ENCODE data around the gene MAPK8.

The MAPK8 gene

DNA sequence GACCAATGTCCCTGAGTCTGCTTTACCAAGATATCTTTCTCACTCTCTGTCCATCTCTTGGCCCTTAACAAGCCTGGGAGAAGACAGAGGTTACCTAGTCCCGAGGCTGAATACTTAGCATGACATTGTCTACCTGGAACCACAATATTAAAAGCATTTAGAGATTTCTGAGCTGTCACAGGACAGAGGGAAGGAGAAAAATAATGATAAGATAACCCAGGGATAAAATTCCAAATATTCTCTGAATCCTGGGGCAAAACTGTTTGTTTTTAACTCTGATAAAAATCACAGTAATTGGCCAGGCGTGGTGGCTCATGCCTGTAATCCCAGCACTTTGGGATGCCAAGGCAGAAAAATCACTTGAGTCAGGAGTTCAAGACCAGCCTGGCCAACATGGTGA, 12.0 kb upstream of the MAPK8 start:
- no peak for DNase-seq

DNA sequence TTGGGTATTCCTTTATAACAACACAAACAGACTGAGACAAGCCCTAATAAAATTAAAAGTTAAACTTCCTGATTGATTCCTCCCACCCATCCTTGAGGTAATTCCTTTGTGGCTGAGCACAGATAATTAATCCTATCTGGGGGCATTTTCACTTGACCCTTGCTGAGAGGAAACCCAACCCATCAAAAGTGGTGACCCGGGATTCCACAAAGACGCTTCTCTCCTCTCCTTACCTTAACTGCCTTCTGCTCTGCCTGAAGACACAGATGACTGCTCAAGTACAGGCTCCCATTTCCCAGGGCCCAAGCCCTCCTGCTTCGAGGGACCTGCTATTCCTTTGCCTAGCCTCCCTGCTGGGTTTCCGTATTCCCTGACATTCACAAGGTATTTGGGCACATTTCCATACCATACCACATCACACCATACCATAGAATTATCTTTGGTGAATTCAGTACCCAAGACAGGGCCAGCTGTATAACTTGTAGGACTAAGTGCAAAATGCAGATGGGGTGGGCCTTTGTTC, 9.8 kb upstream of the MAPK8 start:
- DNase-seq: no peak

DNA sequence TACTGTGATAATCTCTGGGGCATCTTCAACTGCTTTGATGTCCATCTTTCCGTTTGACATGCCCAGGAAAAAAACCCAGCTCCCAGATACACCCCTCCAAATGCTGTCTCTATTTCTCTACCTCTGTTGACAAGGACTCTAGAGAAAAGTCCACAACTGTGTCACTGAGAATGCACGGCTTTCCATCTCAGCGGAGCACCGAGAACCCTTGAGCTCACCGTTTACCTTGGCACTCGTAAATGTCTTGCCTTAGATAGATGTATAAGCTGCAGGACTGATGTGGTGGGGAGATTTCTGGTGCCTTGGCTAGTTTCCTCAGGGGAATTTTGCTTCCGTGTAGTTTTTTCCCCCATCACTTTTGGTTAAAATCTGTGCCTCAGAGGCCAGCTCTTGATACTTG, 7.4 kb upstream of the MAPK8 start:
- no peak for DNase-seq

DNA sequence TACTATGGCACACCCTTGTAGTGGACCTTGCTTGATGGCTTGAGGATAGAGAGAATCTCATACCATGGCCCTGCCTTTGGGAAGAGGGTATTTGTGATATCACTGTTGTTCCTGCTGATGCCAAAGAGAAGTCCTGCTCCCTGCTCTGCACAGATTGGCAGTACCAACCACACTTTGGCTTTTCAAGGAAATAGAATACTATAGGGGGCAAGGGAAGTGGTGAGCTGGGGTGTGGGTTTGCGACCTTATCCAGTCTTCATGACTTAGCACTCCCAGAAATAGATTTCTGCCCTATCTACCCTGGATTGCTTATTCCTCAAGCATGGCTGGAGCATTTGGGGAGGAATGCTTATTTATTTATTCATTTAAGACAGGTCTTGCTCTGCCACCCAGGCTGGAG, 6.8 kb upstream of the MAPK8 start:
- no peak for DNase-seq

DNA sequence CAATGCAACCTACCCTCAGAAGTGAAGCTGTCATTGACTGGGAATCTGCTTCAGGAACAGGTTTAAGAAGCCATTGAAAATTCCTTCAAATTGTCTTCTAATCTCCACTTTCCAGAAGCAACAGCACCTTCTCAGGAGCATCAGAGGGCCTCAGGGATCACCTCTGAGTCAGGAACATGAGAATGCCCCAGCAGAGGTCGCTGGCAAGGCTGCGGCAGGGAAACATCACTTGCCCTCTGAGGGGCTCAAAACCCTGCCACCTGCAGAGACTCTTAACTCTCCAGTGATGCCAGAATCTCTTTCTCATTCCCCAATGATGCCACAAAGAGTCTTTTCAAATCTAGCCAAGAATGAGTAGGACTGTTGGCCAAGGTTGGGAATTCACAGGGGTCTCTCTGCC, 5.9 kb upstream of the MAPK8 start:
- no peak for DNase-seq

DNA sequence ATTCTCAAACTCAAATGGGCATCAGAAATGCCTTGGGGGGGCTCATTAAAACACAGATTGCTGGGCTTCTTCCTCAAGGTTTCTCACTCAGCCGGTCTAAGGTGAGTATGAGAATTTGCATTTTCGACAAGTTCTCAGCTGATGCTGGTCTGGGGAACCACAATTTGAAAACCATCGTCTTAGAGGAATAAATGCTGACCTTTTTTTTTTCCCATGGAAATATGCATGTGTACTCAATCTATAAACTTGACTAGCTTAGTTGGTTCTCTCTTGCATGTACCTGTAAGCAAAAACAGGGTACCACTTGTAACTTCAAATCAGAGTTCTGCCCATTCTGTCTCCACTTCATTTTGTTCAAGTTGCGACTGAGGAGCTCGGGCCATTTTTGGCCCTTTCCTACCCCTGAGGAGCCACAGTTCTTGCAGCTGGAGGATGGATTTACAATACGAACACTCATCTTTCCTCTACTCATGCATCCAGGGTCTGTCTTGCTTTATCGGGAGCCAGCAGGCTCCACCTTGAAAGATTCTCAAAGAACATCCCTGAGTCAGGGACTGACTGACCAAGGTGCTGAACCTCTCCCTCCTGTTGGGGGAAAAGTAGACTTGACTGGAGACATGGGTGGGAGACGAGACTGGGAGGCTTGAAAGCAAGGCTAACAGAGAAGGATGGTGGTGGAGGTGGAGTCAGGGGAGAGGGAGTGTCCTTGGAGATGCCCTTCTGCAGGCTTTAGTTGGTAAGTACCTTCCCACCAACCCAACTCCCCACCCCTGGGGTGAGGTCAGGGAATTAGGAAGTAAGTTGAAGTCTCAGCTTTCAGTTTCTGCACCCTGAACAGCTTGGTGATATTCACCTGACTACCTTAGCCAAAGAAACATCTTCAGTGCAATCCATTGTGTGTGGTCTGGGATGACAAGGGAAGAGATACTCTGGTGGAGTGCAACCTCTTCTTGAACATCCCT, 3.7 kb upstream of the MAPK8 start:
- DNase-seq: no peak

DNA sequence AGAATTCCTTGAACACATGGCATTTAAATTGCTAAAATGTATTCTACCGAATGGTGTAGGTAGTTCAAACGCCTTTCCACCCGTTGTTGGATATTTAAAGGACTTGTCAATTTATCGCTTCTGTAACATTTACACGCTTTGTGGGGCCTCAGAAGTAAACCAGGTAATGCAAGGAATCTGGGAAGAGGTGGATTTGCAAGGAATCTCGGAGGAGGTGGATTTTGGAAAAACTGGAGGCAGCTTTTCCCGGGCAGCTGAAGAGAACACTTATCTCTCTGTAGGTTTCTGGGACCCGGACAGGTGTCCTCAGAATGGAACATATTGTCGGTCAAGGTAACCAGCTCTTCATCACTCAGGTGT, 592 bp upstream of the MAPK8 start:
- no peak for DNase-seq

DNA sequence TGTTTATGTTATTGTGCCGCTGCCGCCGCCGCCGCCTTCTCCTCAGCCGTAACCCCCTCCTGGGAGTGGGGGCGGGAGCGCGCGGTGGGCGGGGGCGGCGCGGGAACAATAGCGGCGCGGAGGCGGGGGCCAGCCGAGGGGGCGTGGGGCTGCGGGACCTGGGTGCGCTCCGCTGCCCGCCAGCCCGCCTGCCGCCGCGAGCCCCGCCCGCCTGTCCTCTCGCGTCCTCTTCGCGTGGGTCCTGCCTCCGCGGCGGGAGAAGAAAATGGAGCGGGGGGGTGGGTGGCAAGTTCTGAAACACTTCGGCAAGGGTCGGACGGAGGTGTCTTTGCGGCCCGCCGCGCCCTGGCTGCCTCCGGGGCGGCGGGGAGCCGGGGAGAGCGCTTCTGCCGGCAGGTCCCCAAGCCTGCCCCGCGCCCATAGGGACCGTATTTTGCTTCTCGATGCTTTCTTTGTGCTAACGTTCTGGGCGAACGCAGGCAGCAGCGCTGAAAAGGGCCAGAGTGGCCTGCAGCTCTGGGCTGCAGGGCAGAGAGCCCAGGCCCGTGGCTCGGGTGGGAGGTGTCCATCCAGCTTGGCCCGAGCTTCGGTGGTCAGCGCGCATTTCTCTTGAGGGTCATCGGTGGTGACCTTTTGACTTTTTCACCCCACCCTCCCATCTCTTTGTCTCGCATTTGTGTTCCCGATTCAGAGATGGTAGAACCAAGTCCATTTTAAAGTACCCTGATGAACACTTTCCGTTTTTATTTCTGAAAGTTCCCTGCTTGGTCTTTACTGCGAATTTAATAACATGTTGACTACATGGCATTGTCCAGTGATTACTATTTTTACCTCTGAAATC, 613 bp downstream of the MAPK8 start:
- no peak for DNase-seq

DNA sequence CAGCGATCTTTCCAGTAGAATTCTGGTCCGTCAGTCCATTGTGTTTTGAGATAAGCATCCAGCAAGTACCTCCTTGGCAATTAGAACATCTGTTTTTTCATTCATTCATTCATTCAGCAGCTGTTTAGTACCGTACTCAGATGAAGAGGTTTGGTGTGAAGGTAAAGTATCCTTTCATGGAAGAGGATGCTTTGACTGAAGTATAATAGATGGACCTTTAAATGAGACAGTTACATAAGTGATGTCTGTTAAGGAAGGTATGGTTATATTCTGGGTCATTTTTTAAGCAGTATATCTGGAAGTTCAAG, 1.2 kb downstream of the MAPK8 start:
- no peak for DNase-seq

DNA sequence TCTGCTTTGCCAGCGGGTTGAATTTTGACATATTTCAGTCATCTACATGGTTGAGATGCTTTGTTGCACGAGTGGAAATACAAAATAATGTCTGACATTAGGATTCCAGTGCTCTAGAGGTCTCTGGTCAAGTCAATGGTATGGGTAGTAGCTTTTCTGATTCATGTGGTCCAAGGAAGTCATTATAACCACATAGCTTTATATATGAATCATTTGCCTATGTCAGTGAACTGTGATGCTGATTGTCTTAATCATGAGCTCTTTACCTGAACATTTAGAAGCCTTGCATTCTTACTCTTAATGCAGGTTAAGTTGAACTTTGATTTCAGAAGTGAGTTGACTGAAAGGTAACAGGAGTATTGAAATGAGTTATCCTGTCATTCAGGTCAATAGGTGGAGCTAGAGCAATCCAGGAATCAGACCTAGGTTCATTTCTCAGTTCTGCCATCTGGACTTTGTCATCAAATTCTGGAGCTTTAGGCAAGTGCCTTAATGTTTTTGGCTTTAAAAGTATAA, 3.3 kb downstream of the MAPK8 start:
- no peak for DNase-seq

DNA sequence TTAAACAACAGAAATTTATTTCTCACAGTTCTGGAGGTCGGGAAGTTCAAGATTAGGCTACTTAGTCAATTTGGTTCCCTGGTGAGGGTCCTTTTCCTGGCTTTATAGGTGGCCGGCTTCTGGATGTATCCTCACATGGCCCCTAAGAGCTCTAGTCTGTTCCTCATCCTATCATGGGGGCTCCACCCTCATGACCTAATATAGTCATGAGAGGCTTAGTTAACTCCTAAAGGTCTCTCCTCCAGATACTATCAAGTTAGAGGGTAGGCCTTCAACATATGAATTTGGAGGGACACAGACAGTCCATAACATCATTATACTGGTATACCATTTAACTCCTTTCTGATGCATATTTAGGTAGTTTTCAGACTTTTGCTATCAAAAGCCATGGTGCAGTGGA, 7.6 kb downstream of the MAPK8 start:
- DNase-seq: no peak

DNA sequence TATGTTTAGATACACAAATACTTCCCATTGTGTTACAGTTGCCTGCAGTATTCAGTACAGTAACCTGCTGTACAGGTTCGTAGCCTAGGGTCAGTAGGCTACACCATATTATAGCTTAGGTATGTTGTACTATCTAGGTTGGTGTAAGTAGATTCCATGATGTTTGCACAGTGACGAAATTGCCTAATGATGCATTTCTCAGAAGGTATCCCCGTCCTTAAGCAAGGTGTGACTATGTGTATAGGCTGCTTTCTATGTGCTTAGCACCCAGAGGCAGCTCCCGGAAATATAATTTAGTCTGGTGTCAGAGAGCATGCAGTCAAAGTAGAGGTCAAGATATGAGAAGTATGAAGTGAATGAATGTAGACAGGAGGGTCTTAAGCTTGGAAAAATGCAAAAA, 9.8 kb downstream of the MAPK8 start:
- DNase-seq: no peak

DNA sequence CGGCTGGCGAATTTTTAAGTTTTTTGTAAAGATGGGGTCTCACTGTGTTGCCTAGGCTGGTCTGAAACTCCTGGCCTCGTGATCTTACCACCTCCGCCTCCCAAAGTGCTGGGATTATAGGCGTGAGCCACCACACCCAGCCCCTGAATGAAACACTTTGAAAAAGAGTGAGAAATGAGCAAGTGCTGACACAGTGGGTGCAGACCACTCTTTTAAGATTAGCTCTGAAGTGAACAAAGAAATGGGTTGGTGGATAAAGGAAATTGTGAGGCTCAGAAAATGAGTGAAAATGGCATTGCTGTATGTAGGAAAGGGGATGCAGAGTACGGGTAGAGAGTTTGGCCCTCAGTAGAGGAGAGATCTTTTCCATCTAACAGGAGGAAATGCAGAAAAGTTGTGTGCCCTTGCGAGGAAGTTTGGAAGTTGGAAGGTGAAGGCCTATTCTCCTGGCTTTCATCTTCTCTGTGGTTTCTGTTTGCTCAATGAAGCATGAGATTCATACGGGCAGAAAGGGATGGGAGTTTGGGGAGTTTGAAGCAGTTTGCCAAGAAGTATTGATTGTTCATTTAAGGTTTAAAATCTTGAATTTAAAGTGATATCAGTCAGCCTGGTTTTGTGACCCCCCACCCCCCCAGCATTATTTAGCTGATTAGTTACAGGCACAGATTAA, 11.0 kb downstream of the MAPK8 start:
- no peak for DNase-seq

DNA sequence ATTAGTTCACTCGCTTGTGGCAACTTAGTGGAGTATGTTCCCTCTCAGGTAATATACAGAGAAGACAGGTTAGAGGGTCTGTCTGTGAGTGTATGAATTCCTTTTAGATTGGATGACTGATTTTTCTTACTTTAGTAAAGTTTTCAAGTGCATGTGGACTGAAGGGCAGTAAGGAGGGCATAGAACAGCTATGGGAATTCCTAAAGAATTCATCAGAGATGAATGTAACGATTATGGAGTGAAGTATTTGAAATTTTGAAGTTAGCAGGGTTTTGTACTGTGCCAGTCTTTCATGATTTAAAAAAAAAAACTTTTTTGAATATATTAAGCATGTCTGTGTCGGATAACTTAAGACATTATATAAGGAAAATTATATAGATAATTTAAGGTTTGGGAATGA, 15.5 kb downstream of the MAPK8 start:
- DNase-seq: no peak

DNA sequence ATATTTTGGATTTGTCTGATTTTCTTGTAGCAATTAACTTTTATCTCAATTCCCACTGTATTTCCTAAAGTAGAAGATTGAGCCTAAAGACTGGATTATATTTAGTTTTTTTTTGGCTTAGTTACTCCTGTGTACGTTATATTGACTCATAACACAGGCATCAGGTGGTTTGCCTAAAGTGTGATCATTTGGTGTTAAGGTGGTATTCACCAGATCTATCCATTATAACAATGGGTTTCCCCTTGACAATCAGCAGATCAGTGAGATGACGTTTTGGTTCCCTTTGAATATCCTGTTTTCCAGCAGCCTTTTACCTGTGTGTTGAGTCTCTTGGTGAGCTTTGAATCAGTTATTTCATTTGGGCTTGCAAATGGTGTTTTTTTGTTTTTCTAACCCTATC, 18.1 kb downstream of the MAPK8 start:
- no peak for DNase-seq

DNA sequence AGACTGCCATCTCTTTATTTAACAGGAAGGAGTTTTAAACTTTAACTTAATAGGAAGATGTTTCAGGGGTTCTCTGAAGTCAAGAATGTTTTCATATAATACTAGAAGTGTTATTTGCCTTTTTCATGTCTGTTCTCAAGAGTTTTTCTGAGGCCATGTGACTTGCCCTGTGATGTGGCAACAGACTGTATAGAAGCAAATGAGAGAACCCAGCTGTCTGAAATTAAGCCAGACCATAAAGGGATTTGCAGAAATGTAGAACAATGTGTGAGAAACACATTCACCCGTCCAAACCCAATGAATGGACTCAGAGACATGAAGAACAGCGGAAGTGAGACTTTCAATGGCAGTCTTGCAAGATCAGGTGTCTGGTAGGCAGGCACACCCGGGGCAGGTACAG, 23.8 kb downstream of the MAPK8 start:
- DNase-seq: no peak

DNA sequence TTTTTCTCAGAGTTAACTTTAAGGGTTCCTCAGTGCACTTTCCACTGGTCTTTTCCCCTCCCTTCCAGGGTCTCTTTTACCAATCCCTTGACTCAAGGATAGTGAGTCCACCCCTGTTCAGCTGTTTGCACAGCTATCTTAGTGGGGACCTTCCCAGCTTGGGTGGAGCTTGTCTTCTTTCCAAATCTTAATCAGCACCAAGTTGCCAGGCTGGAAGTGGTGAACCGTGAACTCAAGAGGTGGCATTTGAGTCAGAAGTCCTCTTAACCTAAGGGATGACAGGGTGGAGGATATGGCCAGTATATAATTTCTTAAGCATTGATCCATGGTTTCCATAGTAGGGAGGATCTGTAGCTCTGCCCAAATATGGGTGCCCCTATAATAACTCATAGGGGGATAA, 25.0 kb downstream of the MAPK8 start:
- DNase-seq: no peak

DNA sequence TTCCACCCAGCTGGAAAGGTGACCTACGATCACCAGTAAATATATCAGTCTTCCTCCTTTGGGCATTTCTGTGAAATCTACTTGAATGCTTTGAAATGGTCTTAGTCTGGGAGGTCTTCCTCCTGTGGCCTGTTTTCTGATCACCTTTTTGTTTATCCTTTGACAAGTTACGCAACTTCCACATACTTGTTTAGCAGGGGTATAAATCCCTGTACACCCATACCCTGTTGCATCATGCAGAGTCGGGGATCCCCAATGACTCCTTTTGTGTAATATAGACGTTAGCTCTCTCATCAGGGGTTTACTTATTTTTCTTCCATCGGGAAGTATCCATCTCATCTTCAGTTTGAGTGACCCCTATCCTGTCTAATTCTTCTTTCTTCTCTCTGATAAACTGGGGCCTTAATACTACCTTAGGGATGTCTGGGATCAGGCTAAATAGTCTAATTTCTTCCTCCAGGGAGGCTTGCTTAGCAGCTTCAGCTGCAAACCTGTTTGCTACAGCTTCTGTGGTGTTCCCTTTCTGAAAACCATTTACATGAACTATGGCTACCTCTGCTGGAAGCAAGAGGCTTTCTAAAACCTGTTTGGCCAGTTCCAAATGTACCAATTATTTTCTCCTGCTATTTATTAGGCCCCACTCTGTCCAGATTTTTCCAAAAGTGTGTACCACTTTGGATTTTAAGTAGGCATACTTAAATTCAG, 25.8 kb downstream of the MAPK8 start:
- no peak for DNase-seq

DNA sequence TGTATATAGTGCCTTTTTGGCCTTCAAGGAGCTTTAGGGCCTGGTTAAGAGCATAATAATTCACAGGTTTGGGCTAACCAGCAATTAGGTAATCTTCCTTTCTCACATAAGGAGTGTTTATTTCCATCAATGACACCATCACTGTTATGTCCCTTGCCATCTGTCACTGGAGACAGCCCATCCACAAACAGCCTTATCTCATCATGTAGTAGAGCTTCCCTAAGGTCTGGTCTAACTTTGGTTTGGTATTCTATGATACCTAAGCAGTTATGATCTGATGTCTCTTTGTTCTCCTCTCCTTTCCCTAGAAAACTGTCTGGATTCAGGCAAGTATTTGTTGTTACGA, 26.4 kb downstream of the MAPK8 start:
- DNase-seq: no peak

DNA sequence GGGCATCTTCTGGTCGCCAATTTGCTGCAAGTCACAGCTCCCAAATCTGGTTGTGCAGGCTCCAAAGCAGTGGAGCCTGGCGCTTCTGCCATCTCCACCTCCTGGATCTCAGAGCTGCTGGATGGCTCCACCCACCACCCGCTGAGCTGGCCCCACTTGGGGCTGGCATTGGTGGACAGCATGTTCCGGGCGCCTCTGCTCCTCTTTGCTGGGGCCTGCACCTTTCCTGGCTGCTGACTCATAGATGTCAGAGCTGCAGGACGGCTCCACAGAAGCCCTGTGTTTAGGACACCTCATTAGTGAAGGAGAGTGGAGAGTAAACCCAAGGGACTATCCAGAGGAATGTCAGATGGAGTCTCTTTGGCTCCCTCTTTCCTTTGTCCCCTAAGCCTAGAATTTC, 27.4 kb downstream of the MAPK8 start:
- DNase-seq: no peak

DNA sequence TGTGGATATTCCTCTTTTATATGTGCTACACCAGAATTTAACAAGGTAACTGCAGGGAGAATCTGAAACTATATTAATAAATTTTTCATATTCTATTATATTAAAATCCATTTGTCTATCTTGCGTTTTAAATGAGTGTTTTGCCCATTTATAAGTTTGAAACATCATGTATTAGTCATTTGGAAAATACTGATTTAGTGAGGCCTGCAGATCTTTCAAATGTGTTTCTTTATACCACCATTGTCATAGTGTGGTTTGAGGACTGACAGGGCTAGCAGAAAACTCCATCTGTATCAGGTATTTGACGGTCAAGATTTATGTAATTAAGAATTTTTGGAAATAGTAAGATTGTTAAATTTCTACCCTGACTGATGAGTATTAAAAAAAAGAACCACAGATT, 29.3 kb downstream of the MAPK8 start:
- DNase-seq: no peak

DNA sequence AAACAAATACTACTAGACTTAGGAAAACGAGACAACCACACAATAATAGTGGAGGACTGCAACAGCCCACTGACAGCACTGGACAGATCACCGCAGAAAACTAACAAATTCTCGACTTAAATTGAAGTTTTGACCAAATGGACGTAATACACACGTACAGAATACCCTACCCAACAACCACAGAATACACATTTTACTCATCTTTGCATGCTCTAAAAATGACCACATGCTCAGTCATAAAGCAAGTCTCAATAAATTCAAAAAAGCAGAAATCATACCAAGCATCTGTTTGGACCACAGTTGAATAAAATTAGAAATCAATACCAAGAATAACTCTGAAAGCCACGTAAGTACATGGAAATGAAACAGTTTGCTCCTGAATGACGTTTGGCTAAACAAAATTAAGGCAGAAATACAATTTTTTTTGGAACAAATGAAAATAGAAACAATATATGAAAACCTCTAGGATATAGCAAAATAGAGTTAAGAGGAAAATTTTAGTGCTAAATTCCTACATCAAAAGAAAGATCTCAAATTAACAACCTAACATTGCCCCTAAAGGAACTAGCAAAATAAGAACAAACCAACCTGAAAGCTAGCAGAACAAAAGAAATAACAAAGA, 30.6 kb downstream of the MAPK8 start:
- DNase-seq: no peak

Measured in left hindlimb (tissue), 1 donor.